ENCODE results near the gene NBEA. TPM values are rescaled to one million over a fixed set of nuclear protein-coding genes. Genes with fewer than 3 reads are reported as not detected.
"Not testable (repeated sequence)": the region's sequence is repeated elsewhere in the genome, so short reads cannot be mapped to it uniquely, and the experiment has no call there.

NBEA gene
- total RNA-seq, 1 experiment from 2014 or later: 4.1 TPM

- TF ChIP-seq POLR2AphosphoS5 (IDR thresholded peaks at IDR 0.05; ENCODE audit: low read depth, low read length) (no peak), YY1 (IDR thresholded peaks at IDR 0.05; ENCODE audit: extremely low read depth, insufficient replicate concordance, low read depth, low read length) (no peak), SIN3A (IDR thresholded peaks at IDR 0.05; ENCODE audit: low read depth) (no peak), ZFX (IDR thresholded peaks at IDR 0.05) (no peak)
These were observed 115.8 kb downstream of the NBEA start (continued) for GRCh38 chr13:35057858-35058257.

- RAD21 ChIA-PET (ENCODE audit: low non-redundant PET in 1 of 2, low total read pairs in 2 of 2, uncharacterized antibody in 2 of 2, unreplicated experiment in 2 of 2); H3K4me2 ChIP-seq (ENCODE audit: low read length): not testable (repeated sequence)
These were observed 116.5 kb downstream of the NBEA start for GRCh38 chr13:35058585-35058984.

GRCh38 chr13:35086667-35087066 lies 144.6 kb downstream of the NBEA start:
- peak; percentile 54; the same call in 1 of the 2 replicates for ATAC-seq
- no peaks in the 10 kb centered on the region for H4K20me1 ChIP-seq (ENCODE audit: insufficient read depth)
- H2AFZ ChIP-seq (ENCODE audit: low read depth, low read length, poor library complexity, severe bottlenecking): no peak overlapping the region
- RAD21 ChIA-PET (ENCODE audit: low non-redundant PET in 1 of 2, low total read pairs in 2 of 2, uncharacterized antibody in 2 of 2, unreplicated experiment in 2 of 2): no interaction called here
- peaks cover 0 to 9% of the 10 kb centered on the region in 2 experiments; a peak in 2 of 4 replicates for H3K4me1 ChIP-seq (ENCODE audit: control insufficient read depth in 1 of 2, insufficient read depth in 2 of 2, low read length in 2 of 2)
- no peaks in the 10 kb centered on the region for H3K36me3 ChIP-seq (ENCODE audit: control insufficient read depth in 1 of 2, insufficient read depth in 2 of 2, low read length in 2 of 2)
- peak; percentile 8 for DNase-seq (ENCODE audit: low read depth, low spot score)
- H3K9me2 ChIP-seq (ENCODE audit: insufficient read depth): no peaks in the 10 kb centered on the region
- no peak overlapping the region for H3K9ac ChIP-seq (ENCODE audit: low read length)
- no peaks in the 10 kb centered on the region for H3K27me3 ChIP-seq (ENCODE audit: insufficient read depth, low read length)
- H3K4me3 ChIP-seq (replicated peaks in 1 of 2; ENCODE audit: low read depth in 1 of 2, low read length in 2 of 2): no peak overlapping the region
- POLR2A ChIA-PET: no interaction called here
- 0 out of 2 replicates have a peak, but pooled peaks have one; percentile 24 for TF ChIP-seq JUND (IDR thresholded peaks at IDR 0.05)
- no peak for TF ChIP-seq SIN3A (IDR thresholded peaks at IDR 0.05; ENCODE audit: low read depth)
- H3K9me3 ChIP-seq (ENCODE audit: control insufficient read depth in 1 of 2, insufficient read depth in 1 of 2, low read depth in 1 of 2, low read length in 2 of 2): no peaks in the 10 kb centered on the region
- no TSS peak for BruUV-seq (replicated peaks)
- H3K4me2 ChIP-seq (ENCODE audit: low read length): peak overlapping the region; percentile 22; the same call in 1 of the 2 replicates
- intact Hi-C loops (cut with micrococcal nuclease): no loop called here
- CTCF ChIA-PET: no interaction called here
- no peak overlapping the region for H3K27ac ChIP-seq (ENCODE audit: low read depth, low read length)
- no peaks in the 10 kb centered on the region for H3K79me2 ChIP-seq (ENCODE audit: insufficient read depth, low read length)

More at GRCh38 chr13:35058585-35058984, 116.5 kb downstream of the NBEA start:
- H3K36me3 ChIP-seq (ENCODE audit: control insufficient read depth in 1 of 2, insufficient read depth in 2 of 2, low read length in 2 of 2); H3K79me2 ChIP-seq (ENCODE audit: insufficient read depth, low read length); H3K9me3 ChIP-seq (ENCODE audit: control insufficient read depth in 1 of 2, insufficient read depth in 1 of 2, low read depth in 1 of 2, low read length in 2 of 2); H3K27me3 ChIP-seq (ENCODE audit: insufficient read depth, low read length); H3K9ac ChIP-seq (ENCODE audit: low read length); H3K27ac ChIP-seq (ENCODE audit: low read depth, low read length); H3K4me3 ChIP-seq (replicated peaks in 1 of 2; ENCODE audit: low read depth in 1 of 2, low read length in 2 of 2); H3K4me1 ChIP-seq (ENCODE audit: control insufficient read depth in 1 of 2, insufficient read depth in 2 of 2, low read length in 2 of 2); H2AFZ ChIP-seq (ENCODE audit: low read depth, low read length, poor library complexity, severe bottlenecking); ATAC-seq; DNase-seq (ENCODE audit: low read depth, low spot score); H3K9me2 ChIP-seq (ENCODE audit: insufficient read depth); H4K20me1 ChIP-seq (ENCODE audit: insufficient read depth); CTCF ChIA-PET; POLR2A ChIA-PET; intact Hi-C loops (cut with micrococcal nuclease); BruUV-seq (replicated peaks): not testable (repeated sequence)
